ENCODE measurements around the gene MIER2. TPM values are rescaled to one million over a fixed set of nuclear protein-coding genes. Genes with fewer than 3 reads are reported as not detected.

Gene MIER2
- total and polyA plus RNA-seq, 5 donors = 14.7 to 23.1 (median 16.5) TPM

DNA sequence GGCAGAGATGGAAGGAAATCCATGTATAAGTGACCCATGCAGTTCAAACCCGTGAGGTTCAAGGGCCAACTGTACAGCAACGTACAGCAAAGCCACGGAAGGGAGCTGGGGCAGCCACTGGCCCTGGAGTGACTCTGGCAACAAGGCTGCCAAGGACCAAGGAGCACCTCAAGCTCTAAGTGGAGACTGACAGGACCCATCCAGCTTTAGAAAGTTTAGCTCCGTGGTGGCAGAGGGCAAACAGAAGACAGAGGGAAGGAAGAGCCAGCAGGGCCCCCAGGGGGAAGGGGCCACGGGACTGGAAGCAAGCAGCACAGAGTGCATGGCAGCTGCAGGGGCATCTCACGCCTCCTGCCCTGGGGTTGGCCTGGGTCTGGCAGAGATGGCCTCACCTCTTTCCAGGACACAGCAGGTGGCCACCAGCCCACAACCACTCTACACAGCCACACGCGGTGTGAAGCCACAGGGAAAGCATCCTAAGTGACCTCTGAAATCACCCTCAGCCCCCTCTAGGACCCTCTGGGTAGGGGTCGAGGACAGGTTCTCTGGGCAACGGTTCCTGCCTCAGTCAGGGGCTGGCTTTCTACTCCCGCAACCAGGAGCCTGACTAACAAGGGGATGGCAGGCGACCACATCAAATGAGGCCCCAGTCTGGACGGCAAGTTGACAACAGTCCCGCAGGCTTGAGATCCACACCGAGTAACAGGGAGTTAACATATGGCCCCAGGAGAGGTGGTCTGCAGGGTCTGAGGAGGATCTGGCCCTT is 3.8 kb downstream of the MIER2 start:
- H3K27me3 ChIP-seq (ENCODE audit: control insufficient read depth, insufficient read depth) = no peaks in the 10 kb centered on the region
- no peaks in the 10 kb centered on the region for H3K9me3 ChIP-seq (ENCODE audit: control insufficient read depth, low read length)
- H3K27ac ChIP-seq (ENCODE audit: low read length) = no peak overlapping the region
- ATAC-seq (no peak), DNase-seq (peak in 1 of 3 donors; percentile 51)
- intact Hi-C loops (cut with DNase I) = no loop called here
- 76% methylated on average over 15 of the region's 15 CpGs for WGBS
- H3K4me3 ChIP-seq (ENCODE audit: low read length) = no peak overlapping the region
- peaks cover 15% of the 10 kb centered on the region for H3K4me1 ChIP-seq (ENCODE audit: control insufficient read depth, insufficient read depth, low read length)

DNA sequence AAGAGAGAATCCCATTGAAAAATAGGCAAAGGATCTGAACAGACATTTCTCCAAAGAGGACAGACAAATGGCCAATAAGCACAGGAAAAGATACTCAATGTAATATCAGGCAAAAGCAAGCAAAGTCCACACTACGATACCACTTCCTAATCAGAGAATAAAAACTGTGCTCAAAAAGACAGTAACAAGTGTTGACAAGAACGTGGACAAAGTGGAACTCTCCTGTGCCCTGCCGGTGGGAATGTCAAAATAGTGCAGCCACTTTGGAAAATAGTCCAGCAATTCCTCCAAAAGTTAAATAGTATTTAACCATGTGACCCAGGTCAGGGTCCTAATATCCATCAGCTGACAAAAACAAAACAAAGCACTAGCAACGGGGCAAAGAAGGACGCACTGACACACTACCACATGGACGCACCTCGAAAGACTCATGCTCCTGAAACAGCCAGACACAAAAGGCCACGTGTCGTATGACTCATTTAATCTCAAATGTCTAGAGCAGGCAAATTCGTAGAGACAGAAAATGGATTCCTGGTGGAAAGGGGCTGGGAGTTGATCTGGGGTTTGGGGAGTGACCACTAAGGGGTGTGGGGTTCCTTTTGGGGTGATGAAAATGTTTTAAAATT is 5.2 kb downstream of the MIER2 start:
- no peaks in the 10 kb centered on the region for H3K27me3 ChIP-seq (ENCODE audit: control insufficient read depth, insufficient read depth)
- WGBS = 90% methylated on average over 10 of the region's 10 CpGs
- H3K4me3 ChIP-seq (ENCODE audit: low read length) = no peak overlapping the region
- intact Hi-C loops (cut with DNase I) = no loop called here
- DNase-seq = no peak
- no peaks in the 10 kb centered on the region for H3K9me3 ChIP-seq (ENCODE audit: control insufficient read depth, low read length)
- no peak for ATAC-seq
- H3K27ac ChIP-seq (ENCODE audit: low read length) = no peak overlapping the region
- peaks cover 15% of the 10 kb centered on the region for H3K4me1 ChIP-seq (ENCODE audit: control insufficient read depth, insufficient read depth, low read length)

DNA sequence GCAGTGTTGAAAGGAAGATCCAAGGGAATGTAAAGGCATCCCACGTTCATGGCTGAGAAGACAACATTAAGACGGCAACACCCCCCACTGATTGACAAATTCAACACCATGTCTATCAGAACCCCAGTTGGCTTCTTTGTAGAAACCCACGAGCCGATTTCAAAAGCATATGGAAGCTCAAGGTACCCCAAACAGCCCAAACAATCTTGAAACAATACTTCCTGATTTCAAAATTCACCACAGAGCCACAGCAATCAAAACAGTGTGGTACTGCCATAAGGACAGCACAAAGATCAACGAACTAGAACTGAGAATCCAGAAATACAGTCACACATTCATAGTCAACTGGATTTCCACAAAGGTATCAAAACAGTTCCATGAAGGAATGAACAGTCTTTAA is 6.2 kb downstream of the MIER2 start:
- no peaks in the 10 kb centered on the region for H3K9me3 ChIP-seq (ENCODE audit: control insufficient read depth, low read length)
- 82% methylated on average over 5 of the region's 5 CpGs for WGBS
- intact Hi-C loops (cut with DNase I) = no loop called here
- no peak overlapping the region for H3K4me3 ChIP-seq (ENCODE audit: low read length)
- H3K27ac ChIP-seq (ENCODE audit: low read length) = no peak overlapping the region
- ATAC-seq = no peak
- DNase-seq = no peak
- peaks cover 13% of the 10 kb centered on the region for H3K4me1 ChIP-seq (ENCODE audit: control insufficient read depth, insufficient read depth, low read length)
- no peaks in the 10 kb centered on the region for H3K27me3 ChIP-seq (ENCODE audit: control insufficient read depth, insufficient read depth)

GRCh38 chr19:336067-336614 is 8.5 kb downstream of the MIER2 start:
- intact Hi-C loops (cut with DNase I) = no loop called here
- no peak overlapping the region for H3K4me3 ChIP-seq (ENCODE audit: low read length)
- ATAC-seq (peak; percentile 47 to 78), DNase-seq (peak in 2 of 3 donors; percentile 47 to 57)
- H3K27ac ChIP-seq (ENCODE audit: low read length) = no peak overlapping the region
- no peaks in the 10 kb centered on the region for H3K9me3 ChIP-seq (ENCODE audit: control insufficient read depth, low read length)
- no peaks in the 10 kb centered on the region for H3K27me3 ChIP-seq (ENCODE audit: control insufficient read depth, insufficient read depth)
- WGBS = 72% methylated on average over 20 of the region's 20 CpGs
- H3K4me1 ChIP-seq (ENCODE audit: control insufficient read depth, insufficient read depth, low read length) = no peaks in the 10 kb centered on the region

DNA sequence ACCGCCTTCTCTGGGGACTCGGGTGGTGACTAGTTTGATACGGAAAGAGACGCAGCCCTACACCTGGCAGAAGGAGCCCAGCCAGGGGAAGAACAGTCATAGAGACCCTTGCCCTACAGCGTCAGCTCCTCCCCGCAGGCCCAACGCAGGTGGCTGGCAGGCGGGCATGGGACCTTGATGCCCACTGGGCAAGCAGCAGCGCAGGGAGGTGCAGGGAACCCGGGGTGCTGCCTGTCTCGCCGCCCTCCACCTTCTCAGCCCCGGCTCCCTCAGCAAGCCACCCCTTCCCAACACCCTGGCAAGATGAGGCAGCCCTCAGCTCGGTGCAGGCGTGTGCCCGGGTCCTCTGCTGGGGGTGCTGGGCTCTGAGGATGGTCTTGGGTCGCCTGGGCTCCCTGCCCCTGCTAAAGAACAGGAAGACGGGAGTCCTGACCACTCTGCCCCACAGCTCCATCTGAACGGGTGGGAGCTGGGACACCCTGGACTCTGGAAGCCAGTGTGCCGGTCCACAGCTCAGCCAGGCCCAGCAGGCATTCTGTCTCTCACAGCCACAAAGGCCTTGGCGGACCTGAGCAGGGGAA is 9.0 kb downstream of the MIER2 start:
- 92% methylated on average over 21 of the region's 21 CpGs for WGBS
- Histone ChIP-seq H3K9me3 (ENCODE audit: control insufficient read depth, low read length) (no peaks in the 10 kb centered on the region), H3K4me3 (ENCODE audit: low read length) (no peak overlapping the region), H3K27ac (ENCODE audit: low read length) (no peak overlapping the region), H3K4me1 (ENCODE audit: control insufficient read depth, insufficient read depth, low read length) (no peaks in the 10 kb centered on the region), H3K27me3 (ENCODE audit: control insufficient read depth, insufficient read depth) (no peaks in the 10 kb centered on the region)
- DNase-seq (no peak), ATAC-seq (peak; percentile 22 to 42)
- intact Hi-C loops (cut with DNase I) = no loop called here

GRCh38 chr19:335072-335471 is 9.5 kb downstream of the MIER2 start:
- H3K4me1 ChIP-seq (ENCODE audit: control insufficient read depth, insufficient read depth, low read length) = no peaks in the 10 kb centered on the region
- DNase-seq = no peak
- H3K27ac ChIP-seq (ENCODE audit: low read length) = no peak overlapping the region
- H3K4me3 ChIP-seq (ENCODE audit: low read length) = no peak overlapping the region
- H3K9me3 ChIP-seq (ENCODE audit: control insufficient read depth, low read length) = no peaks in the 10 kb centered on the region
- no peaks in the 10 kb centered on the region for H3K27me3 ChIP-seq (ENCODE audit: control insufficient read depth, insufficient read depth)
- ATAC-seq = peak; percentile 25 to 38
- intact Hi-C loops (cut with DNase I) = no loop called here
- 80% methylated on average over 9 of the region's 9 CpGs for WGBS

DNA sequence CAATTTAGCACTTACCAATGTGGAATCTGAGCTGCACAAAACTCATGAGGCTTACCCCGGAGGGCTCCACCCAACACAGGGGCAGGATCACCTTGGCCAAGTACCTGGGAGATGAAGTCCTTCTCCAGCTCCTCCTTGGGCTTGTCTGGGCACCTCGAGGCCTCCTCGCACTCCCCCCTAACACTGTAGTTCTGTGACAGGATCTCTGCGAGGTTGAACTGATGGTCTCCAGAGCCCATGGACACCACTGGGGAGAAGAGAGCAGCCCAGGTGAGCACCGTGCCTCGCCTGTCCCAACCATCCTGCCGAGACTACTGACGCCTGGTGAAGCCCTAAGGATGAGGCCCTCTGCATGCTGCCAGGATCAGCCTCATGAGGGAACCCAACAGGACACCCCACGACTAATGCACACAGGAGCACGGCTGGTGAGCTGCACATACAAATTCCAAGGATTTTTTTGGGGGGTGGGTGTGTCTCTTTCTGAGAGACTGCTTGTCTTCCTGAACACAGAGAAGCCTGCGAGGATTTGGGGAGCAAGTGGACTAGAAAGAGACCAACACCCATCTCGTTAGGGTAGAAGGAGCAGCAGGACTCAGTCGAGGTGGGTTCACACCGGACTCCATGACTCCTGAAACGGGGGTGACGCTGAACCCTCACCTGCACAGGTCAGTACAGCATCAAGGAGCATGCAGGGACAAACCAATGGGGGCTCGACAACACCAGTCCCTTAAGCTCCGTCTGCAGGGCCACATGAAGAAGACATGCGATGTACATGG is 10.1 kb downstream of the MIER2 start:
- WGBS = 91% methylated on average over 19 of the region's 19 CpGs
- no peak for DNase-seq
- no peak overlapping the region for H3K27ac ChIP-seq (ENCODE audit: low read length)
- intact Hi-C loops (cut with DNase I) = no loop called here
- no peaks in the 10 kb centered on the region for H3K9me3 ChIP-seq (ENCODE audit: control insufficient read depth, low read length)
- H3K4me3 ChIP-seq (ENCODE audit: low read length) = no peak overlapping the region
- H3K4me1 ChIP-seq (ENCODE audit: control insufficient read depth, insufficient read depth, low read length) = no peaks in the 10 kb centered on the region
- H3K27me3 ChIP-seq (ENCODE audit: control insufficient read depth, insufficient read depth) = no peaks in the 10 kb centered on the region
- ATAC-seq = no peak

DNA sequence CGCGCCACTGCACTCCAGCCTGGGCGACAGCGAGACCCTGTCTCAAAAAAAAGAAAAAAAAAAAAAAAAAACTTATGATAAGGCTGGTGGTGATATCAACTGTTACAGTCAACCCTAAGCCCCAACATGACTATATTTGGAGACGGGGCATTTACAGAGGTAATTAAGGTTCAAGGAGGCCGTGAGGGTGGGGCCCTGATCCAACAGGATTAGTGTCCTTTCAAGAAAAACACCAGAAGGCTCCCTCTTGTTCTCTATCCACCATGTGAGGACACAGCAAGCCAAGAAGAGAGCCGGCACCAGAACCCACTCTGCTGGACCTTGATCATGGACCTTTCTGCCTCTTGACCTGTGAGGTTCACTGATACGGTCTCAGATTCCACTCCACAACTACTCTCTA is 14.1 kb downstream of the MIER2 start:
- 94% methylated on average over 8 of the region's 8 CpGs for WGBS
- H3K4me1 ChIP-seq (ENCODE audit: control insufficient read depth, insufficient read depth, low read length) = no peaks in the 10 kb centered on the region
- ATAC-seq (no peak), DNase-seq (no peak)
- no peak overlapping the region for H3K4me3 ChIP-seq (ENCODE audit: low read length)
- no peaks in the 10 kb centered on the region for H3K9me3 ChIP-seq (ENCODE audit: control insufficient read depth, low read length)
- H3K27me3 ChIP-seq (ENCODE audit: control insufficient read depth, insufficient read depth) = no peaks in the 10 kb centered on the region
- intact Hi-C loops (cut with DNase I) = no loop called here
- H3K27ac ChIP-seq (ENCODE audit: low read length) = no peak overlapping the region

GRCh38 chr19:329876-330275 is 14.7 kb downstream of the MIER2 start:
- DNase-seq = no peak
- no peak for ATAC-seq
- H3K4me3 ChIP-seq (ENCODE audit: low read length) = no peak overlapping the region
- H3K4me1 ChIP-seq (ENCODE audit: control insufficient read depth, insufficient read depth, low read length) = no peaks in the 10 kb centered on the region
- intact Hi-C loops (cut with DNase I) = no loop called here
- H3K27ac ChIP-seq (ENCODE audit: low read length) = no peak overlapping the region
- no peaks in the 10 kb centered on the region for H3K27me3 ChIP-seq (ENCODE audit: control insufficient read depth, insufficient read depth)
- no peaks in the 10 kb centered on the region for H3K9me3 ChIP-seq (ENCODE audit: control insufficient read depth, low read length)
- WGBS = 99% methylated on average over 7 of the region's 7 CpGs

- H3K27ac ChIP-seq (ENCODE audit: low read length) = no peak overlapping the region
- 82% methylated on average over 4 of the region's 4 CpGs for WGBS
- no peak for ATAC-seq
- H3K4me1 ChIP-seq (ENCODE audit: control insufficient read depth, insufficient read depth, low read length) = no peaks in the 10 kb centered on the region
- intact Hi-C loops (cut with DNase I) = no loop called here
- H3K9me3 ChIP-seq (ENCODE audit: control insufficient read depth, low read length) = no peaks in the 10 kb centered on the region
- DNase-seq = no peak
- no peak overlapping the region for H3K4me3 ChIP-seq (ENCODE audit: low read length)
- H3K27me3 ChIP-seq (ENCODE audit: control insufficient read depth, insufficient read depth) = no peaks in the 10 kb centered on the region
These were observed 16.5 kb downstream of the MIER2 start for GRCh38 chr19:328025-328505.
